ENCODE data around the gene SPATA25. TPM values are rescaled to one million over a fixed set of nuclear protein-coding genes. Genes with fewer than 3 reads are reported as not detected.
"Not testable (repeated sequence)": the region's sequence is repeated elsewhere in the genome, so short reads cannot be mapped to it uniquely, and the experiment has no call there.

Gene SPATA25
- total RNA-seq, 1 donor from 2014 or later, result 2.8 TPM

DNA sequence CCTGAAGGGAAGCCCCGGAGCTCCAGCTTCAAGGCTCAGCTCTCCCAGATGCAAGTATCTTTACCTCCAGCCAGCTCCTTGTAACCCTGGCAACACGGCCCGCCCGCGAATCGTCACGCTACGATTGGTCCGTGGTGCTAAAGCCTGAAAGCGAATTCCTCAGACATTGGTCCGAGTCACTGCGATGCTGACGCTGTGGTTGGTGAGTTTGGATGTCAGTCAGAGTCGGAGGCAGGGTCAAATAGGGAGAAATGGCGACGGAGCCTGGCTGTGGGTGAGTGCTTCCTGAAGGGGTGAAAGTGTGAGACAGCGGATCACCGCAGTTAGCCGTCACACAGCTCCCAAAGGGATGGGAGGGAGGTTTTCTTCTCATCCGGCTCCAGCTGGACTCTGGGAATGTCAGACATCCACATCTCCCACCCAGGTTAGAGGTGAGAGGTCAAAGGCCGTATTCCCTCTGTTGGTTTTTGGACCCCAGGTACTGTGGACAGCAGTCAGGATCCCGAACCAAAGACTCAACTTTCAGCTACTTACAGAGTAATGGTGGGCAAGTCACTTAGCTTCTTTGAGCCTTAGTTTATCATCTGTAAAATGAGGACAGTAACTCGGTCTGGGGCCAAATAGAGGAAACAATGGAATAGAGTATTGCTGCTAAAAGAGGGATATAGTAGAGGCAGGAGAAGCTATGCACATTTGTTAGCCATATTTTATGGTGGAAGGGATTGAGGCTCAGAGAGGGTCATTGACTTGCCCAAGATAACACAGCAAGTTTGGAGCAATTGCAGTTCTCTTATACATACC, 6.2 kb downstream of the SPATA25 start, which contains the start of gene ZSWIM1:
TSS of gene ZSWIM1 (plus strand) at position 240 of the 801 bp plus-strand sequence. CDS start 1,366 bp downstream, outside the sequence.
- ATAC-seq, result peak; percentile 99
- intact Hi-C loops (cut with DNase I), result no loop called here
- peak; percentile 100 for DNase-seq (ENCODE audit: low spot score)

DNA sequence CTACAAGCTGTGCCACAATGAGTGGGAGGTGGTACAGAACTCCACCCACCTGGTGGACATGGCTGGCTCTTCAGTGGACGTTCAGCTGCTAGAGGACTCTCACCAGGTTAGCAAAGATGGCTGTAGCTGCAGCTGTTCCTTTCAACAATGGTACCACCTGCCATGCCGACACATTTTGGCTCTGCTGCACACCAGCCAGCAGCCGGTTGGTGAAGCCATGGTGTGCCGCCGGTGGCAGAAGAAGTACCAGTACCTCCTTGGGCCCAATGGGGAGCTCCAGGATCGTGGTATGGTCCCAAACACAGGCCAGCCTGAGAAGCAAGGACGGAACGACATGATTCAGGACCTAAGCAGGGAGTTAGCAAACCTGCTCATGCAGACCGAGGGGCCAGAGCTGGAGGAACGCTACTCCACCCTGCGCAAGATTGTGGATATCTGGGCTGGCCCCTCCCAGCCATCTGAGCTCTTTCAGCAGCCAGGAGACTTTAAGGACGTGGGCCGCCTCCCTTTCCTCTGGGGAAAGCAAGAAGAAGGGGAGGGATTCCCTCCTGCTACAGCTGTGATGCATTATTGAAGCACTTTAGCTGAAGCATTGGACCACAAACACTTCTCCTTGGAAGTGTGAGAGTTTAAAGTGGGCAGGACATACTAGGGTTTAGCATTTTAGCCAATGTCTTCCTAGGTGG, 9.2 kb downstream of the SPATA25 start:
- intact Hi-C loops (cut with DNase I), result no loop called here
- DNase-seq (ENCODE audit: low spot score) (no peak), ATAC-seq (no peak)

DNA sequence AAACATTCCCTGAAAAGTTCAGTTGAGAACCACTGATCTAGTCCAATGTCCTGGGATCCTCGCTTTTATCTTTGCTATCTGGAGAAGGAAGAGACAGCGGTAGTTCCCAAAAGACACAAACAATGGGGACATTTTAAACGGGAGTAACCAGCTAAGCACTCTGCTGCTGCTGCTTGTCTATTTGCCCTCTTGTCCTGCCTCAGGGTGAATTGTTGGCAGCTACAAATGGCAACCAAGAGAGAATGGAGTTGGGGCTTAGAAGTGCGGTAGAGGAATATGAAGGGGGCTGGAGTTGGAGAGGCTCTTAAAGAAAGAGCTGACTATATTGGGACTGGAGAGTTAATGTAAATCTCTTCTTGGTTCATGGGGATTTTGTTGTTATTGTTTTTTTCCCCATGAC, 12.8 kb downstream of the SPATA25 start:
- no peak for ATAC-seq
- intact Hi-C loops (cut with DNase I), result no loop called here
- DNase-seq (ENCODE audit: low spot score), result no peak

DNA sequence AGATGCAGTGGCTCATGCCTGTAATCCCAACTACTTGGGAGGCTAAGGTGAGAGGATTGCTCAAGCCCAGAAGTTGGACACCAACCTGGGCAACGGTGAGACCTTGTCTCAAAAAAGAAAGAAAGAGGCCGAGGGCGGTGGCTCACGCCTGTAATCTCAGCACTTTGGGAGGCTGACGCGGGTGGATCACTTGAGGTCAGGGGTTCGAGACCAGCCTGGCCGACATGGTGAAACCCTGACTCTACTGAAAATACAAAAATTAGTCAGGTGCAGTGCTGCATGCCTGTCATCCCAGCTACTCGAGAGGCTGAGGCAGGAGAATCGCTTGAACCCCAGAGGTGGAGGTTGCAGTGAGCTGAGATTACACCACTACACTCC, 13.3 kb downstream of the SPATA25 start:
- ATAC-seq; intact Hi-C loops (cut with DNase I); DNase-seq (ENCODE audit: low spot score): not testable (repeated sequence)

DNA sequence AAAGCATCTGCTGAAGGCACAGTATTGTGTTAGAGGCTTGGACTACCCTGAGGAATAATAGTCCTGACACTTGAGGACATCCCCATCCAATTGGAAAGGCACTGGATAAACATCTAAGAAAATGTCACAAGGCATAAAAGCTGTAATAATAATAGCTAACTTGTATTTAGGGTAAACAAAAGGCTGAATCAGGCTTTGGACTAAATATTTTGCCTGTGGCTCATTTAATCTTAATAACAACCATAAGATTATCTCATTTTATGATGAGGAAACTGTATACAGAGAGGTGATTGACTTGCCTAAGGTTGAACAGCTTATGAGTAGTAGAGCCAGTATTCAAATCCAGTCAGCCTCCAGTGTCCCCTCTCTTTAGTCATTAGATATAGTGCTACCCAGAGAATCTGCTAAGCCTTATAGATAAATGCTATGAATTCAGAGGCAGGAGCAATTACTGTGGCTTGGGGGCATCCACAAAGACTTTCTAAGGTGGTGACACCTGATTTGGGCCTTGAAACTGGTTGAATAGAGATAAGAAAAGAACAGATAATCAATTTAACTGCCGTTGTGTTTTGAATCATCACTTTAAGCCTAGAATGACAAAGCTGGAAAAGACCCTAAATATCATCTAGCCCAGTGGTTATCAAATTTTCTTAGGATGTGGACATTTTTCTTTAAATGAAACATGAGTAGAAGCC, 13.9 kb downstream of the SPATA25 start:
- ATAC-seq, result no peak
- DNase-seq (ENCODE audit: low spot score), result no peak
- intact Hi-C loops (cut with DNase I), result no loop called here

DNA sequence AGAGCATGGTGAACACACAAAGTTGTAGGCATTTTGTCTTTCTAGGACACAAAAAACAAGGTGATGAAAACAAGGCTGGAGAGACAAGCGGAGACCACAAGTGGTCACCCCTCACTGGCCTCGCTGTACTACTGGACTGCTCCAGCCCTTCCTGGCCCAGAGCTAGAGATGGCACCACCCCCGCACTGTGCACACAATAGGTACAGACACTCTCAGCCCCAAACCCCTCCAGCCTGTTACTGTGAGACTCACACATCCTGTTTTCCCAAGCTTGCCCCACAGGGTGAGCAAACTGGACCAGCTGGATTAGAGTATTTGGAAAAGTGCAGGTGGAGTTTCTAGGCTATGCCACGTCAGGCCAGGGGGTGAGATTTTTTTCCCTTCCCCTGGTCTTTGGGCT, 14.8 kb downstream of the SPATA25 start:
- no peak for DNase-seq (ENCODE audit: low spot score)
- no peak for ATAC-seq
- intact Hi-C loops (cut with DNase I), result no loop called here

DNA sequence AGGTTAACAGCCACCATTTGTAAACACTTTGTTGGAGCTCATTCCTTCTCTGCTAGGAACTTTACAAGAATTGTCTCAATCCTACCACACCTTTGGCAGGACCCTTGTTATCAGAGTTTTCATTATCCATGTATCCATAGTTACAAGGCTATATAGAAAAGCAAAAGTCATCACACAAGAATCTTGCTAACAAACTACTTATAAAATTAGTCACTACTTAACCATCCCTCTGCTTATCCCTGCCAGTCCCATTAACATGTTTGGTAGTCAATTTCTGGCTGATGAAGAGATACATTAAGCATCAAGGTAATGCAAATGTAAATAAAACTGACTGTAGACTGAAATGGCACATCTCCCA, 19.6 kb downstream of the SPATA25 start:
- ATAC-seq, result no peak
- DNase-seq (ENCODE audit: low spot score), result no peak
- intact Hi-C loops (cut with DNase I), result no loop called here

DNA sequence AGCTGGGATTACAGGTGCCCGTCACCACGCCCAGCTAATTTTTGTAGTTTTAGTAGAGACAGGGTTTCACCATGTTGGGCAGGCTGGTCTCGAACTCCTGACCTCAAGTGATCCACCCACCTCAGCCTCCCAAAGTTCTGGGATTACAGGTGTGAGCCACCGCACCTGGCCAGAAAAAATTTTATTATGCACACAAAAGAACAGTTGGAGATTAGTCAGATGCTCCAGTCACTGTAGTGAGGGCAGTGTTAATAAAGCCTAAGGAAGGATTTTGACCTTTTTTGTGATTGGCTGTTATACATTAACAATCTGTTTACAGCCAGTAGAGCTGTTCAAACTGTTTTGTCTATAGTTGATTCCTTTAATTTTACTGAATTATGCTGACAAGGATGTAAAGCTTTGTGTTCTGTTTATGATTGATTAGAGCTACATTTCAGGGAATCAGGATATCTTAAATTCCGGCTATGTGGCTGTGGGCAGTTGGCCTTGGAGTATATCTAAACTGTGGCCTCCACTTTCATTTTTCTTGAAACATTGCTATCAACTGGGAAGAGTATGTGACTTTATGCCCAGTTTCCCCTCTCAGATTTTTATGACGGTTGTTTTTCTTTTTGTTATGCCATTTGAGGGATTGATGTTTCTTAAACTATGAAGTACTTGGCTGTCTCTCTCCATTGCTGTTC, 20.1 kb downstream of the SPATA25 start:
- ATAC-seq, result no peak
- no peak for DNase-seq (ENCODE audit: low spot score)
- intact Hi-C loops (cut with DNase I), result no loop called here

DNA sequence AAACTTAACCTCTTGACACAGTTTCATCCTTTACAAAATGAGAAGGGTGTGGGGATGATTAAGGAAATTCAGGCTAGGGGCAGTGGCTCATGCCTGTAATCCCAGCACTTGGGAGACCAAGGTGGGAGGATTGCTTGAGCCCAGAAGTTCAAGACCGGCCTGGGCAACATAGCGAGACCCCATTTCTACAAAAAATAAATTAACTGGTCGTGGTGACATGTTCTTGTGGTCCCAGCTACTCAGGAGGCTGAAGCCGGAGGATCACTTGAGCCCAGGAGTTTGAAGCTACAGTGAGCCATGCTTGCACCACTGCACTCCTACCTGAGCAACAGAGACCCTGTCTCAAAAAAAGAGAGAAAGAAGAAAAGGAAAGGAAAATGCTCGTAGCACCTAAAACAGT, 21.0 kb downstream of the SPATA25 start:
- no peak for DNase-seq (ENCODE audit: low spot score)
- ATAC-seq, result no peak
- intact Hi-C loops (cut with DNase I), result no loop called here

DNA sequence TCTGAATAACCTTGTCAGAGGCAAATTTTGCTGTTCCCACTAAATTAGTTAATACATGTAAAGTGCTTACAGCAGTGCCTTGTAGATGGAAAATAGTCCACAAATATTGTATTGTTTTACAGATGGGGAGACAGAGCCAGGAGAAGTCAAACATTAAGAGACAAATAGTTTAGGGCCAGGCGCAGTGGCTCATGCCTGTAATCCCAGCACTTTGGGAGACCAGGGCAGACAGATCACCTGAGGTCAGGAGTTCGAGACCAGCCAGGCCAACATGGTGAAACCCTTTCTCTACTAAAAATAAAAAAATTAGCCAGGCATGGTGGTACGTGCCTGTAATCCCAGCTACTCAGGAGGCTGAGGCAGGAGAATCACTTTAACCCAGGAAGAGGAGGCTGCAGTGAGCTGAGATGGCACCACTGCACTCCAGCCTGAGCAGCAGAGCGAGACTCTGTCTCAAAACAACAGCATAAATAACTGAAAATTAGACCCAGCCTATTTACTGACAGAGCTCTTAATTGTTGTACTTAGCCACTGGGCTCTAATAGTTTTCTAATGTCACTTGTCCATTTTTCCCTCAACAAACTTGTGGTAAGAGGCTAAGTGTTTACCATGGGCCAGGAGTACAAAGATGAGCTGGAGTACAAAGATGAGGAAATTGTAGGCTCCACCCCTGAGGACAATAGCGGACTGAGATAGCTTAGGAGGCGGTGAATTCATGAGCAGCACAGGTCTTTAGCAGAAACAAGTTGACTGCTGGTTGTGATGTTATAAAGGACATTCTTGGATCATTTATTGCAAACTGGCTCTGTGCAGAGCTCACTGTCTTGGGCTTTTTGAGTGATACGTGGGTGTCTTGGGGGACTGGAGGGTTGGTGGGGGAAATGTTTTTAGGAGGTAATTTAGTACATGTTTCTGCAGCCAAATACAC, 23.6 kb downstream of the SPATA25 start:
- no peak for DNase-seq (ENCODE audit: low spot score)
- intact Hi-C loops (cut with DNase I), result no loop called here
- peak; percentile 56 for ATAC-seq

DNA sequence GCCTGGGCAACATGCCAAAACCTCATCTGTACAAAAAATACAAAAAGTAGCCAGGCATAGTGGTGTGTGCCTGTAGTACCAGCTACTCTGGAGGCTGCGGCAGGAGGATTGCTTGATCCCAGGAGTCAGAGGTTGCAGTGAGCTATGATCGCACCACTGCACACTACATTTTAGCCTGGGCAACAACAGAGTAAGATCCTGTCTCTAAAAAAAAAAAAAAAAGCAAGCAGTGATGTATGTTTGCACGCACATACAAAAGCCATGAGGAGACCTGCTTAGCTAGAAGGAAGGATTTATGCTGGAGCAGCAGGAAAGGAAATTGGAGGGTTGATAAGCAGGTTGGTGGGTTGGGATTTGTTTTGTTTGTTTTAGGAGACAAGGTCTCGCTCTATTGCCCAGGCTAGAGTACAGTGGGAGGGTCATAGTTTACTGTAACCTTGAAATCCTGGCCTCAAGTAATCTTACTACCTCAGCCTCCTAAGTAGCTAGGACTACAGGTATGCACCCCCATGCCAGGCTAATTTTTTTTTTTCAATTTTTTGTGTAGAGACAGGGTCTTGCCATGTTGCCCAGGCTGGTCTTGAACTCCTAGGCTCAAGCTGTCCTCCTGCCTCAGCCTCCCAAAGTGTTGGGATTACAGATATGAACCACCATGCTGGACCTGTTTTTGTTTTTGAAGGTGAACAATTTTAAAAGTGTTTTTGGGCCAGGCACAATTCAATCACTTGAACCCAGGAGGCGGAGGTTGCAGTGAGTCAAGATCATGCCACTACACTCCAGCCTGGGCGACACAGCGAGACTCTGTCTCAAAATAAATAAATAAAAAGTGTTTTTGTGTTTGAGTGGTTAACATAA, 26.0 kb downstream of the SPATA25 start:
- intact Hi-C loops (cut with DNase I), result no loop called here
- ATAC-seq, result no peak

DNA sequence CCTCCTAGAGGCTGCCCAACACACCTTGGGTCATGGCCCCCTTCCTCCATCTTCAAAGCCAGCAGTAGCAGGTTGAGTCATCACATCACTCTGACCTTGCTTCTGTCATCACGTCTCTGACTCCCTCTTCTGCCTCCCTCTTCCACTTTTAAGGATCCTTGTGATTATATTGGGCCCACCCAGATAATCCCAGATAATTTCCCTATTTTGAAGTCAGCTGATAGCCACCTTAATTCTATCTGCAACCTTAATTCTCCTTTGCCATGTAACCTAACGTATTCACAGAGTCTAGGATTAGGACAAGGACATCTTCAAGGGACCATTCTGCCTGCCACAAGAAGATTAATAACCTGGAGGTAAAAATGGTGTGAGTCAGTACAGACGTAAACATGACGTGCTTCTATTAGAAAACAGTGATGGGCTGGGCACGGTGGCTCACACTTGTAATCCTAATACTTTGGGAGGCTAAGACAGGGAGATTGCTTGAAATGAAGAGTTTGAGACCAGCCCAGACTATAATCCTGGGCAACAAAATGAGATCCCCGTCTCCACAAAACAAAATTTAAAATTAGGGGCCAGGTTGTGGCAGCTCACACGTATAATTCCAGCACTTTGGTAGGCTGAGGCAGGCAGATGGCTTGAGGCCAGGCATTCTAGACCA, 26.7 kb downstream of the SPATA25 start:
- intact Hi-C loops (cut with DNase I), result no loop called here
- no peak for ATAC-seq
- DNase-seq (ENCODE audit: low spot score), result peak; percentile 3

More for the DNA sequence above, 26.0 kb downstream of the SPATA25 start:
- peak; percentile 45 for DNase-seq (ENCODE audit: low spot score)

DNA sequence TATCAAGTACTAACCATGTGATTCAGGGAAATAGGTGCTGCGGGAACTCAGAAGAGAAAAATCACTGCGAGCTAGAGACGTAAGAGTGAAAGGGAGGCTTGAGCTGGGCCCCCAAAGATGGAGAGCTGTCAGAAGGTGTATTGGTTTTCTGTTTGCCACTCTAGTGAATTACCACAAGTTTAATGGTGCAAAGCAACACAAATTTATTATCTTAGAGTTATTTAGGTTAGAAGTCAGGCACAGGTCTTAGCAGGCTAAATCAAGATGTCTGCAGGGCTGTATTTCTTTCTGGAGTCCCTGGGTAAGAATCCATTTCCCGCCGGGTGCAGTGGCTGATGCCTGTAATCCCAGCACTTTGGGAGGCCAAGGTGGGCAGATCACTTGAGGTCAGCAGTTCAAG, 27.5 kb downstream of the SPATA25 start:
- intact Hi-C loops (cut with DNase I), result no loop called here
- no peak for ATAC-seq
- DNase-seq (ENCODE audit: low spot score), result no peak

DNA sequence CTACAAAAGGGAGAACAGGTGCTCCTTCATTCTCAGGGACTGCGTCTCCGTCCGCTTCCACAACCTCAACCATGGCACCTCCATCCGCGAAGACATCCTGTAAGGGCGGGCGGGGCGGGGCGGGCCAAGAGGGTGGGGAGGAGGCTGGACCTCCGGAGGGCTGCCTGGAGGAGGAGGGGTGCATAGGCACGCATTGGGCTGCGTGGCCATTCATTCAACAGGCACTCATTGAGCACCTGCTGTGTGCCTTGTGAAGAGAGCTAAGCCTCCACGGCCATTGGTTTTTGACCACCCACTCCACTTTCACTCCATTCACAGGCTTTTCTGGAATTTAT, 29.6 kb downstream of the SPATA25 start:
- ATAC-seq (no peak), DNase-seq (ENCODE audit: low spot score) (no peak)
- intact Hi-C loops (cut with DNase I), result no loop called here

DNA sequence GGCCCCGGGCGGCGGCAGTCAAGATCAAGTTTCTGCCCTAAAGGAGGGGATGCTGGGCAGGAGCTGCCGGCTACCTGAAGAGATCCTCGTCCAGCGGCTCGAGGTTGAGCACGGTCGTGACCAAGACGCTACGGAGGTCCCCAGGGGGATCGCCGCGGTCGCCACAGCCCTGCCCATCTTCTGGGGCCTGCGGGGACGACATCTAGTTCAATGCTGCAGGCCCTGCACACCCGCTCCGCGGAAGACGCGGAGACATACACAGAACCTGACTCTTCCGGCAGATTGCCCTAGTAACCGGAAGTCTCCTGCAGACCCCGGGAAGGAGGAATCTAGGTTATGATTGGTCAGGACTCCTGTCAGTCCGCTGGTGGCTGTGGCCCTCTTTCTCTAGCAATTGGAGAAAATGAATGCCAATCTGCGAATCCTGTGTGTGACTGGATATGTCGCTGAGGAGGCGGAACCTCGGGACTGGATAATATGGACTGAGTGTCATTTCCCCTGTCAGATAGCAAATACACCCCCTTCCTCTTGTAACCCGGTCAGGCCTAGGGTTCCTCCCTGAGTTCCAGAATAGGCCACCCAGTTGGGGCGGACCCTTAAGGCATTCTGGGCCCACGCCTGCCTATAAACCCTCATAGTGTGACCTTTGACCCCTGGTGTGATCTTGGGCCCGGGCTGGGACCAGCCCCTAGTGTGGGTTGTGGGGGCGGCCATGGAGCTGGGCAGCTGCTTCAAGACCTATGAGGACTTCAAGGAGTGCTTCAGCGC, 30.1 kb downstream of the SPATA25 start, which contains the start of the genes ACOT8 and ZSWIM3:
TSS of gene ACOT8 (minus strand) at position 279 of the 768 bp plus-strand sequence. CDS start at position 202, 77 bp downstream.
TSS of gene ZSWIM3 (plus strand) at position 501 of the 768 bp plus-strand sequence. CDS start at position 713, 212 bp downstream.
- DNase-seq (ENCODE audit: low spot score), result peak; percentile 95
- intact Hi-C loops (cut with DNase I), result no loop called here
- ATAC-seq, result peak; percentile 99

DNA sequence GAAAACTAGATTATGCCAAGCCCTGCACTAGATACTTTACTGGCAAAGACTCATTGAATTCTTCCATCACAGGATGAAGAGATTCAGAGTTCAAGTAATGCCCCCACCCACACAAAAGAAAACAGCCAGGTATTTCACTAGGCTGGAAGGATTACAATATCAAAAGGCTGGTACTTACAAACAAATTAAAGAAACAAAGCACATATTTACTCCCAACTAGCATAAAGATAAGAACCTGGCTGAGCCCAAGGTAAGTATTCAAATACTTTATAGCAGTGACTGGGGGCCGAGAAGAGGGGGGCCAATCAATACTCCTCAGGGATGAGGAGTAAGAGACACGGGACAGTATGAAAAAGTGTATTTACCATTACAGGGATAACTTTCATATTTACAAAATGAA, 33.9 kb downstream of the SPATA25 start:
- DNase-seq (ENCODE audit: low spot score) (no peak), ATAC-seq (no peak)
- intact Hi-C loops (cut with DNase I), result no loop called here
